Caco-2 (cell line): ENCODE measurements around the gene NFIX. TPM values are rescaled to one million over a fixed set of nuclear protein-coding genes. Genes with fewer than 3 reads are reported as not detected.

Source experiments
- BruUV-seq: library from RNA; stranded (reverse); fragments of 400-500 nt; replicated peaks from 2 replicates; lab custom pipeline; 2021; lab: Mats Ljungman, UMichigan
- CTCF ChIA-PET: fragments of 300-600 bp; sonication (Branson Sonifier 250); formaldehyde crosslinking; loops from one replicate; lab custom pipeline; 2022; ENCODE audit warnings: antibody characterized with exemption; lab: Charles Lee
- POLR2A ChIA-PET: fragments of 300-600 bp; sonication (Branson Sonifier 250); formaldehyde crosslinking; loops from one replicate; lab custom pipeline; 2022; ENCODE audit warnings: antibody characterized with exemption; lab: Charles Lee
- DNase-seq, 2 experiments: peaks; one replicate each; pipeline versions ENCODE4 v3.0.0 to v3.0.0-alpha.2; 2020 to 2022
- H3K27me3 ChIP-seq: replicated peaks from 2 replicates; pipeline ENCODE4 v1.6.0; 2011; ENCODE audit warnings: low read length; ENCODE audit not compliant: control insufficient read depth, insufficient read depth
- H3K36me3 ChIP-seq: 2 replicates; pipeline ENCODE4 v1.5.1; 2011; ENCODE audit warnings: low read length; ENCODE audit not compliant: control insufficient read depth, insufficient read depth
- H3K4me1 ChIP-seq: fragments of 250-450 bp; sonication (Bioruptor Pico); 2 replicates; pipeline ENCODE4 v1.5.1; 2020; ENCODE audit warnings: mild to moderate bottlenecking
- H3K4me3 ChIP-seq: 2 replicates; pipeline ENCODE4 v1.5.1; 2011; ENCODE audit warnings: low read depth, mild to moderate bottlenecking, control low read depth, low read length
- H3K9me3 ChIP-seq: fragments of 250-450 bp; sonication (Bioruptor Pico); 2 replicates; pipeline ENCODE4 v1.5.1; 2020; ENCODE audit warnings: mild to moderate bottlenecking, moderate library complexity
- H3K27ac Mint-ChIP-seq: one replicate; pipeline ENCODE4 v1.8.0; 2022; ENCODE audit warnings: mixed read lengths; ENCODE audit not compliant: unreplicated experiment
- H3K27me3 Mint-ChIP-seq: one replicate; pipeline ENCODE4 v1.8.0; 2022; ENCODE audit warnings: mixed read lengths; ENCODE audit not compliant: insufficient read depth, unreplicated experiment
- H3K36me3 Mint-ChIP-seq: one replicate; pipeline ENCODE4 v1.8.0; 2022; ENCODE audit warnings: mild to moderate bottlenecking, mixed read lengths; ENCODE audit not compliant: insufficient read depth, unreplicated experiment
- H3K4me1 Mint-ChIP-seq: one replicate; pipeline ENCODE4 v1.8.0; 2022; ENCODE audit warnings: low read depth, mixed read lengths; ENCODE audit not compliant: unreplicated experiment
- H3K4me3 Mint-ChIP-seq: one replicate; pipeline ENCODE4 v1.8.0; 2022; ENCODE audit warnings: mild to moderate bottlenecking, moderate library complexity, mixed read lengths; ENCODE audit not compliant: unreplicated experiment
- H3K9me3 Mint-ChIP-seq: one replicate; pipeline ENCODE4 v1.8.0; 2022; ENCODE audit warnings: mixed read lengths; ENCODE audit not compliant: unreplicated experiment
- CTCF ChIP-seq, 2 experiments: fragments of 200-600 bp in 1 of 2; IDR thresholded peaks; 1 replicate in 1 of 2; 2 replicates in 1 of 2; pipeline versions ENCODE4 v1.5.1 to v1.8.0; 2011 to 2022; ENCODE audit warnings: antibody characterized with exemption in 1 of 2, control low read depth in 1 of 2, inconsistent platforms in 1 of 2, low read depth in 1 of 2, low read length in 1 of 2, mild to moderate bottlenecking in 1 of 2, moderate library complexity in 1 of 2; ENCODE audit not compliant: insufficient read depth in 1 of 2, severe bottlenecking in 1 of 2, unreplicated experiment in 1 of 2
- intact Hi-C: fragments of 100-400 bp; cut with micrococcal nuclease; formaldehyde crosslinking; loops from one replicate; pipeline ENCODE4 v1.10.0; 2022; ENCODE audit not compliant: unreplicated experiment
- total RNA-seq: library from RNA; stranded (reverse); gene quantifications from 2 replicates; pipeline ENCODE4 v1.2.3, GENCODE V29; 2022

NFIX gene
- total RNA-seq, 1 experiment from 2014 or later: 0.82 TPM

GRCh38 chr19:13093407-13094105, 98.3 kb downstream of the NFIX start:
- Histone ChIP-seq H3K4me3 (no peak overlapping the region), H3K36me3 (no peaks in the 10 kb centered on the region), H3K9me3 (no peaks in the 10 kb centered on the region), H3K27me3 (no peaks in the 10 kb centered on the region; the same call in 1 of the 2 replicates), H3K4me1 (no peaks in the 10 kb centered on the region)
- H3K27me3 Mint-ChIP-seq: peaks cover 10% of the 10 kb centered on the region
- H3K9me3 Mint-ChIP-seq: no peaks in the 10 kb centered on the region
- peak; percentile 84 to 92 for TF ChIP-seq CTCF (IDR thresholded peaks at IDR 0.05; ENCODE audit: insufficient read depth in 1 of 2, low read depth in 1 of 2, low read length in 1 of 2, severe bottlenecking in 1 of 2, unreplicated experiment in 1 of 2)
- ChIA-PET POLR2A (no interaction called here), CTCF (interaction anchor here (0.6 to 4.3 kb wide), 7 partner anchors 24 to 128 kb away, joined by 3 to 64 read pairs (median 4); no protein-coding TSS in a partner anchor)
- intact Hi-C loops: loop anchor here (1.0 to 5.0 kb wide), 2 partner anchors 61 to 115 kb away; no protein-coding TSS in a partner anchor
- no peaks in the 10 kb centered on the region for H3K36me3 Mint-ChIP-seq
- H3K4me3 Mint-ChIP-seq: no peak overlapping the region
- peak; percentile 68 to 76 for DNase-seq
- H3K4me1 Mint-ChIP-seq: peaks cover 11% of the 10 kb centered on the region
- no TSS peak for BruUV-seq
- no peak overlapping the region for H3K27ac Mint-ChIP-seq

- H3K4me1 ChIP-seq: no peaks in the 10 kb centered on the region
- intact Hi-C loops: loop anchor here (1.0 to 5.0 kb wide), 2 partner anchors 62 to 116 kb away; no protein-coding TSS in a partner anchor
These were observed 98.8 kb downstream of the NFIX start for GRCh38 chr19:13094106-13094504.

More at GRCh38 chr19:13094106-13094504, 98.8 kb downstream of the NFIX start:
- Mint-ChIP-seq H3K27me3 (peaks cover 5% of the 10 kb centered on the region), H3K4me3 (no peak overlapping the region), H3K4me1 (peaks cover 7% of the 10 kb centered on the region), H3K9me3 (no peaks in the 10 kb centered on the region), H3K27ac (no peak overlapping the region), H3K36me3 (no peaks in the 10 kb centered on the region)
- POLR2A ChIA-PET: no interaction called here
- BruUV-seq: no TSS peak
- H3K27me3 ChIP-seq: no peaks in the 10 kb centered on the region
- H3K4me3 ChIP-seq: no peak overlapping the region
- no peaks in the 10 kb centered on the region for H3K9me3 ChIP-seq
- H3K36me3 ChIP-seq: no peaks in the 10 kb centered on the region
- DNase-seq: no peak
- TF ChIP-seq CTCF (IDR thresholded peaks at IDR 0.05; ENCODE audit: insufficient read depth in 1 of 2, low read depth in 1 of 2, low read length in 1 of 2, severe bottlenecking in 1 of 2, unreplicated experiment in 1 of 2): no peak
- CTCF ChIA-PET: interaction anchor here (0.6 to 4.3 kb wide), 6 partner anchors 24 to 129 kb away, joined by 3 to 64 read pairs (median 4); no protein-coding TSS in a partner anchor
